Ascending aorta (tissue), 2 donors: ENCODE data around the gene ARMC5. TPM values are rescaled to one million over a fixed set of nuclear protein-coding genes. Genes with fewer than 3 reads are reported as not detected.
"Not testable (repeated sequence)": the region's sequence is repeated elsewhere in the genome, so short reads cannot be mapped to it uniquely, and the experiment has no call there.

Experiments used
- DNase-seq, 2 donors: peaks; one replicate each; pipeline ENCODE4 v3.0.0-alpha.2; 2019; ENCODE audit warnings: low spot score in 2 of 2
- H3K27ac ChIP-seq, 2 donors: fragments of 200-600 bp; sonication (generic); one replicate each; pipeline ENCODE4 v1.5.1; 2016 to 2017; ENCODE audit warnings: mild to moderate bottlenecking in 1 of 2
- H3K27me3 ChIP-seq: fragments of 200-600 bp; sonication (generic); one replicate; pipeline ENCODE4 v1.5.1; 2017
- H3K36me3 ChIP-seq, 2 donors: fragments of 200-600 bp; sonication (generic); one replicate each; pipeline ENCODE4 v1.5.1; 2016
- H3K4me1 ChIP-seq, 2 donors: fragments of 200-600 bp; sonication (generic); one replicate each; pipeline ENCODE4 v1.5.1; 2016 to 2017; ENCODE audit warnings: mild to moderate bottlenecking in 1 of 2
- H3K4me3 ChIP-seq, 2 donors: fragments of 200-600 bp; sonication (generic); one replicate each; pipeline ENCODE4 v1.5.1; 2016 to 2017; ENCODE audit warnings: mild to moderate bottlenecking in 1 of 2
- H3K9me3 ChIP-seq, 2 donors: fragments of 200-600 bp; sonication (generic); one replicate each; pipeline ENCODE4 v1.5.1; 2016
- intact Hi-C: fragments of 100-400 bp; cut with DNase I; formaldehyde crosslinking; loops from one replicate; pipeline ENCODE4 v1.15.1; 2023
- total RNA-seq: library from RNA; depleted of rRNA; stranded (reverse); fragments of >200 nt; gene quantifications from one replicate; pipeline ENCODE4 v1.1.0, GENCODE V29; 2016
- TF ChIP-seq, protein P1 (sequence below), 3 experiments: fragments of 200-600 bp in 2 of 3; fragments of 450-650 bp in 1 of 3; sonication (generic) in 2 of 3; IDR thresholded peaks; one replicate each; pipeline ENCODE4 v1.5.1; 2016 to 2019; ENCODE audit warnings: antibody characterized with exemption in 3 of 3, mild to moderate bottlenecking in 1 of 3, moderate library complexity in 1 of 3

The ARMC5 gene
- total RNA-seq, 1 donor from 2014 or later, result 10.0 TPM

DNA sequence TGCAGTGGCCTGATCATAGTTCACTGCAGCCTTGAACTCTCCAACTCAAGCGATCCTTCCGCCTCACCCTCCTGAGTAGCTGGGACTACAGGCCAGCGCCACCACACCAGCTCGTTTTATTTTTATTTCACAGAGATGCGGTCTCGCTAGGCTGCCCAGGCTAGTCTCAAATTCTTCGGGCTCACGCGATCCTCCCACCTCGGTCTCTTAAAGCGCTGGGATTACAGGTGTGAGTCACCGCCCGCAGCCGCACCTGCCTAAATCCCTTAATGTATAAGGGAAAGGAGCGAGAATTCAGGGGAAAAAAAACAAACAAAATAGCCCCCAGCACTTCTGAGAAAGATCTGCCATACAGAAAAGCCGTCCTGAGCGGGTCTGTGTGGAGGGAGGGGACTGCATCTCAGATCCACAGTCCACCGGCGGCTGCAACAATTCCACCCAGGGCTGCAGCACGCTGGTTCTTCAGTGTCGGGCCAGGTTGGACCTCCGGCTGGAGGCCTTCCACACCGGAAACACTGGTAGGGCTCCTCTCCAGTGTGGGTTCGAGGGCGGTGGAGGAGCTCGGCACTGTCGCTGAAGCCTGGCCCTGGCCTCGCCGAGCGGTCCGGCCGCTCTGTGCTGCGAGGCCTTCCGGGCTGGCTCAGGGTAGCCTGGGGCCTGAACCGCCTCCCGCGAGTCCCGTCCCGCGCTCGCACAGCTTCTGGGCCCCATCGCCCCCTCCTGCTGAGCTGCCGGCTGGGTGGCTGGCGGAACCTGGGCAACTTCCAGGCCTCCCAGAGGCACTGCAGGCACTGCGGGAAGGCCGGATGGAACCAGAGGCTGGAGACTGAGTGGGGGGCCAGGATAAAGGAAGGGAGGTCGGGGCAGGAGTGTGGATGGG lies 23.7 kb upstream of the ARMC5 start:
- TF ChIP-seq, protein P1, sequence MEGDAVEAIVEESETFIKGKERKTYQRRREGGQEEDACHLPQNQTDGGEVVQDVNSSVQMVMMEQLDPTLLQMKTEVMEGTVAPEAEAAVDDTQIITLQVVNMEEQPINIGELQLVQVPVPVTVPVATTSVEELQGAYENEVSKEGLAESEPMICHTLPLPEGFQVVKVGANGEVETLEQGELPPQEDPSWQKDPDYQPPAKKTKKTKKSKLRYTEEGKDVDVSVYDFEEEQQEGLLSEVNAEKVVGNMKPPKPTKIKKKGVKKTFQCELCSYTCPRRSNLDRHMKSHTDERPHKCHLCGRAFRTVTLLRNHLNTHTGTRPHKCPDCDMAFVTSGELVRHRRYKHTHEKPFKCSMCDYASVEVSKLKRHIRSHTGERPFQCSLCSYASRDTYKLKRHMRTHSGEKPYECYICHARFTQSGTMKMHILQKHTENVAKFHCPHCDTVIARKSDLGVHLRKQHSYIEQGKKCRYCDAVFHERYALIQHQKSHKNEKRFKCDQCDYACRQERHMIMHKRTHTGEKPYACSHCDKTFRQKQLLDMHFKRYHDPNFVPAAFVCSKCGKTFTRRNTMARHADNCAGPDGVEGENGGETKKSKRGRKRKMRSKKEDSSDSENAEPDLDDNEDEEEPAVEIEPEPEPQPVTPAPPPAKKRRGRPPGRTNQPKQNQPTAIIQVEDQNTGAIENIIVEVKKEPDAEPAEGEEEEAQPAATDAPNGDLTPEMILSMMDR (IDR thresholded peaks at IDR 0.05), result no peak
- Histone ChIP-seq H3K9me3 (no peaks in the 10 kb centered on the region), H3K36me3 (no peaks in the 10 kb centered on the region), H3K27me3 (no peaks in the 10 kb centered on the region), H3K4me3 (no peak overlapping the region), H3K4me1 (no peaks in the 10 kb centered on the region), H3K27ac (no peak overlapping the region)
- intact Hi-C loops, result no loop called here
- no peak for DNase-seq

DNA sequence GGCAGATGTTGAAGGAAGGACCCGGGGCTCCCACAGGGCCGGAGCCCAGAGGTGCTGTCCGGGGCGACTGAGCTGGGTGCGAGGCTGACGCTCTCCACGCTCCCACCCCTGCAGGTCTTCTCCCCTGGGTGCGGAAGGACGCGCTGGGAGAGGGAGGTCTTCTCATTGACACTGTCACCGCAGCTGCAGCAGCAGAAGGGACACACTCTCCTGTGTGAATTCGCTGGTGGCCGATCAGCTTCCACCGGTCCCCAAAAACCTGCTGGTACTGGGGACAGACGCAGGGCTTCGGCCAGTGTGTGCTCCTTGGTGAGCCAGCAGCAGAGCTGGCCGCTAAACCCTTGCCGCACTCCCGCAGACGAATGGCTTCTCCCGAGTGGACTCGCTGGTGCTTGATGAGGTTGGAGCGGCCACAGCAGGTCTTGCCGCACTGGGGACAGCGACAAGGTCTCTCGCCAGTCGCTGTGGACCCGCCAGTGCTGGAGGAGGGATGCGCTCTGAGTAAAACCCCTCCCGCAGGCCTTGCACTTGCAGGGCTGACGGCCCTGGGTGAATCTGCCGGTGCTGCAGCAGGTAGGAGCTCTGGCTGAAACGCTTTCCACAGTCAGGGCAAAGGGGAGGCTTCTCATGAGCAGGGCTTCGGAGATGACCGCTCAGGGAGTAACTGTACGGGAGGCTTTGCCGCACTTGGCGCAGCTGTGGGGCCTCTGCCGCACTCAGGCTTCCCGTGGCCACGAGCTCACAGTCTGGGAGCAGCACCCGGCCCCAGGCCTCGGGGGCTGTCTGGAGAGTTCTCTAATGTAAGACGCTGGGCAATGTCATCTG lies 22.9 kb upstream of the ARMC5 start:
- Histone ChIP-seq H3K4me1 (no peaks in the 10 kb centered on the region), H3K27me3 (no peaks in the 10 kb centered on the region), H3K9me3 (no peaks in the 10 kb centered on the region), H3K4me3 (no peak overlapping the region), H3K36me3 (no peaks in the 10 kb centered on the region), H3K27ac (no peak overlapping the region)
- intact Hi-C loops, result no loop called here
- TF ChIP-seq, protein P1 (IDR thresholded peaks at IDR 0.05), result no peak
- no peak for DNase-seq

DNA sequence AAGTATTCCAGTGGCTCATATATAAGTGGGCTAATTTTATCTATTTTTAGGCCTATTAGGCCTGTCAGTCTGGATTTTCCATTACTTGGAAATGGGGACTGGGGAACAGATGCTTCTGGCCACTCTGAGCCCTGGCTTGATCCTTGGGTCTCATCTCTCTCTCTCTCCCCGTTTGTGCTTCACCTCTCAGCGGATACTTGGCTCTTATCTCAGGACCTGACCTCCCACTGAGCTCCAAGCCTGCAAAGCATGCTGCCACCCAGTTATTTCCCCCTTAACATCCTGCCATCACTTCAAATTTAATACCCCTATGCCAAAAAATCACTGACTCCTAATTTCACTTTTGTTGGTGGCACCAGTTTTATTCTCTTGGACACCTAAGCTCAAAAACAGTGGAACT lies 20.9 kb upstream of the ARMC5 start:
- TF ChIP-seq, protein P1 (IDR thresholded peaks at IDR 0.05), result no peak
- H3K36me3 ChIP-seq, result no peaks in the 10 kb centered on the region
- no peak overlapping the region for H3K4me3 ChIP-seq
- H3K4me1 ChIP-seq, result no peaks in the 10 kb centered on the region
- no peaks in the 10 kb centered on the region for H3K9me3 ChIP-seq
- H3K27me3 ChIP-seq, result no peaks in the 10 kb centered on the region
- intact Hi-C loops, result no loop called here
- H3K27ac ChIP-seq, result no peak overlapping the region
- DNase-seq, result no peak

DNA sequence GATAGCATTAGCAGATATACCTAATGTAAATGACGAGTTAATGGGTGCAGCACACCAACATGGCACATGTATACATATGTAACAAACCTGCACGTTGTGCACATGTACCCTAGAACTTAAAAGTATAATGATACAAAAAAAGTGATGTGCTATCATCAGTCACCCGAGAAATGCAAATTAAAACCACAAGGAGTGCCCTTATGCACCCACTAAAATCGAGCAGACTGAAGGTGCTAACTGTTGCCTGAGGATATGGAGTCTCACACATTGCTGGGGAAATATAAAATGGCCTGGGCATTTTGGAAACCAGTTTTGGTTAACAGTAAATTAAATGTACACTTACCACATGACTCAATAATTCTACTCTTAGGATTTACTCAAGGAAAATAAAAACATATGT lies 20.3 kb upstream of the ARMC5 start:
- H3K4me3 ChIP-seq, H3K9me3 ChIP-seq, DNase-seq, intact Hi-C loops, H3K4me1 ChIP-seq, H3K36me3 ChIP-seq, H3K27me3 ChIP-seq, H3K27ac ChIP-seq: not testable (repeated sequence)

DNA sequence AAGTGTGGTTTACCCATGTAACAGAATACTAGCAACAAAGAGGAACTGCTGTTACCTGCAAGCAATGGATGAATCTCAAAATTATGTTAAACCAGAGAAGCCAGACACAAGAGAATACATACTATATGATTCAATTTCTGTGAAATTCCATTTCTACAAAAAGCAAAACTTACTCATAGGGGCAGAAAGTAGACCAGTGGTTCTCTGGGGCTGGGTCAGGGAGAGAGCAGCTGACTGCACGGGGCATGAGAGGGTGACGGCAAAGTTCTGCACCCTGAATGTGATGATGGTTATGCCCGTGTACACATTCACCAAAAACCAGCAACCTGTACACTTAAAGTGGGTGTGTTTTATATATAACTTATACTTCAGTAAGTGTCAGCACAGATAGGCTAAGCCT lies 19.8 kb upstream of the ARMC5 start:
- intact Hi-C loops, result no loop called here
- Histone ChIP-seq H3K36me3 (no peaks in the 10 kb centered on the region), H3K27ac (no peak overlapping the region), H3K9me3 (no peaks in the 10 kb centered on the region), H3K27me3 (no peaks in the 10 kb centered on the region), H3K4me3 (no peak overlapping the region), H3K4me1 (no peaks in the 10 kb centered on the region)
- no peak for DNase-seq
- TF ChIP-seq, protein P1 (IDR thresholded peaks at IDR 0.05), result no peak
